Stimulated activated CD4-positive, alpha-beta T cell treated with anti-CD3 and anti-CD28 coated beads, Interleukin-15, amount 100 ng/mL, for 1 hour (primary cell): ENCODE results near the gene TSPAN3.

Source experiments
- DNase-seq, 2 donors: peaks; one replicate each; pipeline ENCODE4 v3.0.0-alpha.2; 2020; ENCODE audit warnings: low read depth in 1 of 2, low spot score in 1 of 2

TSPAN3 gene

DNA sequence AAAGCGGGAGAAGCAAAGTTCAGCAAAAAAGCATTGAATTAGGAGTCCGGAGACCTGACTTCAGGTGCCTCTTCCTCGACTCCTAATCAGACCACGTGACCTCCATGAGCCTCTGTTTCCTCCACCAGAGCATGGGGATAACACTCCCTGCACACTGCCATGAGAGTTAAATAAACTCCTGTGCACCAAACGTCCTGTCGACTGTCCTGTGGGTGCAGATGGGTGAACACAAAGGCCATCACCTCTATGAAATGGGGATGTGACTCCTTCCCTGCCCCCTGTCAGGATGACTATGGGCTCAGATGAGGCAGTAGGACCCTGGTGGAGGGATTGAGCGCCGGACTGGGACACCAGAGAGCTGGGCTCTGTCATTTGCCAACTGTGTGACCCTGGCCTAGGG, 13.5 kb upstream of the TSPAN3 start:
- DNase-seq = no peak

DNA sequence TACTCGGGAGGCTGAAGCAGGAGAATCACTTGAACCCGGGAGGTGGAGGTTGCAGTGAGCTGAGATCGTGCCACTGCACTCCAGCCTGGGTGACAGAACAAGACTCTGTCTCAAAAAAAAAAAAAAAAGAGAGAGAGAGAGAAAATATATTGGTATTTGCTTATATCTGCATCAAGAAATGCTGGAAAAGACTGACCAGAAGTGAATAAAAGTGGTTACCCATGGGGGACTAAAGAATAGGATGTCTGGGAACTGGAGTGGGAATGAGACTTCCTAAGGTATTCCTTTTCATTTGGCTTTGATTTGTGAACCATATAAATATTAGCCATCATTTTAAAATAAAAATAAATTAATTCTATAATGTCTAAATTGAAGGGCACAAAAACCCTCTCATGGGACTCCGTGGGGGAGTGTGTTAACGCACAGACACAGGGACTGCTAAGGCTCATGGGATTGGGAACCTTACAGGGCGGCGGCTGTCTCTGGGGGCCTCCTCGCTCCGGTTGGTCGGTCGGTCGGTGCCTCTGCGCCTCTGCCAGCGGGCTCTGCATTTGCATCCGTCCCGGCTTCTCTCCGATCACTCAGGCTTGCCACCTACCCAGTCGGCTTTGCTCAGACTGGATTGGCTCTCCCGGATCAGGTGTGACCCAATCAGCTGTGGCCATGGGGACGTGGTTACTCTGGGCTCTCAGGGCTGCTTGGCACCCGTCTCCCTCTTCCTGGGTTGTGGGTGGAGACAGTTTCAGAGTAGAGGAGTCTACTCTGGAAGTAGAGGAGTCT, 12.7 kb upstream of the TSPAN3 start:
- DNase-seq = peak; percentile 25 to 34

DNA sequence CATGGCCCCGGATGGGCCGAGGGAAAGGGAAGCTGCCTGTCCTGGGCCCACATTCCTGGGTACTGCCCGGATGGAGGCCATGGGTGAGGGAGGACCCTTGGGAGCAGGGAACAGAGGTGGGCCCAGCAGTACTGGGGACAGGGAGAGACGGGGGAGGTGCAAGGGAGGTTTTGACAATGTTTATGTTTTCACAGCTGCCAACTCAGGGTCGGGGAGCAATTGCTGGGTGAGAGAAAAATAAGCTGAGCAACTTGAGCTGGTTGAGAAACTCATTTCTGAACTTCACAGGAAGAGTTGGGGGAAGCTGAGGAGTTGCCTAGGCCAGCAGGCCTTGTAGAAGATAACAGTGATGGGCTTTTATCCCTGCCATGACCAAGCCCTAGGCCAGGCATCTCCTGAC, 11.1 kb upstream of the TSPAN3 start:
- no peak for DNase-seq

- no peak for DNase-seq
Measured at GRCh38 chr15:77076323-77076915, 5.5 kb upstream of the TSPAN3 start.

GRCh38 chr15:77075528-77075927, 4.6 kb upstream of the TSPAN3 start:
- DNase-seq = no peak

GRCh38 chr15:77074350-77074749, 3.4 kb upstream of the TSPAN3 start:
- DNase-seq = no peak

GRCh38 chr15:77071305-77072223, 655 bp upstream of the TSPAN3 start:
- DNase-seq = no peak

DNA sequence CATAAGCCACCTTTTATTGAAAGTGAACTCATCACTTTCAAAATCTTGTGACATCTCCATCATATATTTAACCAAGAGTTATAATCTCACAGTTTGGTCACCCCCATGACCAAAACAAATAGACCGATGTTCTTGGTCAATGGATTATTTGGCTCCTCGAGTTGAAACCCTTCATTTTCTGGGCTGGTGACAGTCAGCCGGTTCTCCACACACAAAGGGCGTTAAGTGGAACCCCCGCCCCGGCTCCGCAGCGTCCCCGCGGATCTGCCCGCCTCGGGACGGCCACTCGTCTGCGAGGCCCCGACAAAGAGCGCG, 772 bp downstream of the TSPAN3 start:
- DNase-seq = no peak

- DNase-seq = no peak
Measured at GRCh38 chr15:77069521-77070121, 1.3 kb downstream of the TSPAN3 start.

DNA sequence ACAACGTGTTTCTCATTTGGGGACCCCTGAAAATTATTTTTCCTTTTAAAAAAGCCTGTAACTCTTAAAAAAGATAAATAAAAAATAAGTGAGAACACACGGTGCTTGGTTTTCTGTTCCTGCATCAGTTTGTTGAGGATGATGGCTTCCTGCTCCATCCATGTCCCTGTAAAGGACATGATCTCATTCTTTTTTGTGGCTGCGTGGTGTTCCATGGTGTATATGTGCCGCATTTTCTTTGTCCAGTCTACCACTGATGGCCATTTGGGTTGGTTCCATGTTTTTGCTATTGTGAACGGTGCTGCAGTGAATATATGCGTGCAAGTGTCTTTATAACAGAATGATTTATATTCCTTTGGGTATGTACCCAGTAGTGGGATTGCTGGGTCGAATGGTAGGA, 2.3 kb downstream of the TSPAN3 start:
- DNase-seq = no peak

DNA sequence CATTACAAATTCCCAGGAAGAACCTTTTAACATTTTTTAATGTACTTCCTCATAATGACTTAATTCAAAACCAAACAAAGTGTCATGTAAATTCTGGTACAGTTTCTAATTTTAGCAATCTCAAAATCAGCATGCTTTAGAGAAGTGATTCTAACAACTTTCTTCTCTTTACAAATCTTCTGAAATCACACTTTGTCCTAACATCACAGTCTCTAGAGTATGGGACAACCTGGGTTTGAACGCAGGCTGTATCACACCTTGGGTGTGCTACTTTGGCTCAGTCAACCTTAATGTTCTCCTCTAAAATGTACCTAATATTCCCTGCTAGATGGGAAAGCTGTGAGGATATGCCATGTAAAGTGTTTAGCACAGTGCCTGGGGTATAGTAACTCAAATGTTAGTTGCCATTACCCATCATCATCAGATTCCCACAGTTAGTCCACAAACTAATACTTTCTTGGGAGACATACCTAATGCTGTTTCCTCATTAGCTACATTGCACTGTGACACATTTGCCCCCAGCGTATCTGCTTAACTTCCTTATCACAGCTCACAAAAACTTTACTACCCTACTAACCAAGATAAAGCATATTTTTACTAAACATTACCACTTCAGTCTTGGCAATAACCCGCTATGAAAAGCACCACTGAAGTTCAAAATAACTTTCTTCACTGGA, 3.1 kb downstream of the TSPAN3 start:
- no peak for DNase-seq

GRCh38 chr15:77066971-77067690, 3.8 kb downstream of the TSPAN3 start:
- DNase-seq = no peak

DNA sequence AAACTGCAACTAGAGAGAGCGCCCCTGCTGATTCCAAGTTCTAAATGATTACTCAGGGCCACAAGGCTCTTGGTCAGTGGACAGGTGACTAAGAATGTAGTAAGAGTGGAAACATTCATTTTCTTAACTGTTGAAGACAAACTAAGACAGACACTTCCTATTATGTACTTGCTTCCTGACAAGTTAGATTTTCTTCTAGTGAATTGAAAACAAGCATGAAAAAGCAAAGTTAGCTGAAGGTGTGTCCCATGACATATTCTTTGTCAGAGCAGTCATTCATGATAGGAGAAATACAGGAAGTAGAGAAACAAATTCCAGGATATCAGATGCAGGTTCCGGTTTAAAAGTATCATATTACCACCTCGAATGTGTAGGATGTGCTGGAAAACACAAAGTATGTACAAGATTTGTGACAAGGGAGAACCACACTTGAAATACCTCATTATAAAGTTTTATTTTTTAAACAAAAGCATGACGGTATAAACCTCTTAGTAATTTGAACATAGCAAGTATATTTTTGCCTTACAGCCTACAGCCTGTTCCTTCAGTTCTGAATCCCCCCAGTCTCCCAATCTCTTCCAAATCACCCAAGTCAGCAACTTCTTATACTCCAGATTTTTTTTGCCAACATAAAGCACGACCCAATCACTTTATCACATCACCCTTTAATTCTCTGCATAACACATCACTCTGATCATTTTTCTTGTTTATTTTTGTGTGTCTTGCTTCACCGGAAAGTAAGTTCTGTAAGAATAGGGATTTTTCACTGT, 6.2 kb downstream of the TSPAN3 start:
- DNase-seq = no peak

DNA sequence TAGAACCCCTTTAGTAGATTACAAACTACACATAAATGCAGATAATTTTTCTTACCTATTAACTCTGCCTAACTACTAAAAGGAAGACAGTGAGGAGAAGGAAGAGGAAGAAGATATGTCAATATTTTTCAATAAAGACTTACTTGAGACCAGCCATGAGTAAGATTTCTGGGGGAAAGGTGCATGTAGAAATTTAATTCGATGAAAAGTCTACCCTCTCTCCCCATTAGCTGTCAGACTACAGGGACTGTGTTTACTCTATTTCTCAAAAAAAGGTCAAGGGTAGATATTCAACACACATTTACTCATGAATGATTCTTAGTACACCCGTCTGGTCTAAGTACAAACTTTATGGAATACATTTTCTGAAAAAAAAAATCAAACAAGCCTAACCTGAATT, 6.8 kb downstream of the TSPAN3 start:
- DNase-seq = no peak

DNA sequence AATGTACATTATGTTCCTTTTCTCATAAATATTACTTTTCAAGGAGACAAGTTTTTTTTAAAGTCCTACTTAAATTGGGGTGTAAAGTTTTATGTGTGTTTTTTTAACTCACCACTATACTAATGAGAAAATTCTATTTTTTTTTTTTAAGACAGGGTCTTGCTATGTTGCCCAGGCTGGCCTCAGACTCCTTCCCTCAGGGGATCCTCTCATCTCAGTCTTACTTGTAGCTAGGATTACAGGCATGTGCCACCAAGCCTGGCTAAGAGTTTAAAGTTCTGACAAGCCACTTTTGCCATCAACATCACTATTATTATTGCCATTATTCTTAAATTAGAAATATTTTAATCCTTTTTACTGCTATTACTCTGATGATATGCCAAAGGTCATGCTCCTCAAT, 7.7 kb downstream of the TSPAN3 start:
- no peak for DNase-seq

DNA sequence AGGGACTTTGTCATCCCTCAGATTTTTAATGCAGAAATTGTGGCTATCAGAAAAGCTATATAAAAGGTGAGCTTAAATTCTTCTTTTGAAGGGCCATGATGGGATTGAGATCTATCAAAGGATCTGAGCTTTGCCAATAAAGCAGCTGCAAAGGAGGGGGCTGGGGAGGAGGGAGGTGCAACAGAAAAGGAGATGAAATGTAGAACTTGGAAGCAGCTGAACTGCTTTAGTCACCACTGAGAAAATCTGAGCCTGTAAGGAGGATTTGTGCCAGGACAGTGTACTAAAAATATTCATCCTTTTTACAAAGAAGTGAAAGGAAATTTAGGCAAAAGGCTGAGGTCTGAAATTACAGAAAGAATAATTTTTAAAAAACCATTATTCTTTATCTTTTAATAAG, 10.4 kb downstream of the TSPAN3 start:
- no peak for DNase-seq

GRCh38 chr15:77059786-77060361, 11.0 kb downstream of the TSPAN3 start:
- no peak for DNase-seq

DNA sequence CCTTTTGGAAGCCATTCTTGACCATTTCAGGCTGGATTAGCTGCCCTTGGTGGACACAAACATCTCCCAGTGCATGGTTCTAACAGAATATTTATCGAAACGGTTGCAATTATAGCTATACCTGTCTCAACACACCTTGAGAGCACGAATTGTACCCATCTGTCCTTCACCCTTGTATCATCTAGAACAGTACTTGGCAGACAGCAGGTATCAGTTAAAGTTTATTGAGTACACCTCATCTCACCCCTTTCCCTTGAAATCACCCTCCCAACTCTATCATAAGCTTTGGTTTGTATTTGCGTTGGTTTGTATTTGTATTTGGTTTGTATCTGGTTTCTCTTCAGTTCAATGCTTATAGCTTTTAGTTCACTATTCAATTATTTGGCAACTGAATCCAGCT, 12.4 kb downstream of the TSPAN3 start:
- no peak for DNase-seq

- no peak for DNase-seq
Measured at GRCh38 chr15:77057685-77058084, 13.2 kb downstream of the TSPAN3 start.
